PC-9 (cell line): Measurements from ENCODE around the gene ZNF474.
"Not testable (repeated sequence)": the region's sequence is repeated elsewhere in the genome, so short reads cannot be mapped to it uniquely, and the experiment has no call there.

Experiments used
- EZH2 ChIP-seq: fragments of 200-600 bp; sonication (generic); IDR thresholded peaks from 2 replicates; pipeline ENCODE4 v1.8.0; 2017; ENCODE audit warnings: antibody characterized with exemption, low read depth
- TF ChIP-seq, protein P1 (sequence below): fragments of 200-600 bp; sonication (generic); conservative IDR thresholded peaks from 2 replicates; pipeline ENCODE4 v1.6.1; 2017; ENCODE audit warnings: mixed run types, antibody characterized with exemption, mild to moderate bottlenecking, moderate library complexity

DNA sequence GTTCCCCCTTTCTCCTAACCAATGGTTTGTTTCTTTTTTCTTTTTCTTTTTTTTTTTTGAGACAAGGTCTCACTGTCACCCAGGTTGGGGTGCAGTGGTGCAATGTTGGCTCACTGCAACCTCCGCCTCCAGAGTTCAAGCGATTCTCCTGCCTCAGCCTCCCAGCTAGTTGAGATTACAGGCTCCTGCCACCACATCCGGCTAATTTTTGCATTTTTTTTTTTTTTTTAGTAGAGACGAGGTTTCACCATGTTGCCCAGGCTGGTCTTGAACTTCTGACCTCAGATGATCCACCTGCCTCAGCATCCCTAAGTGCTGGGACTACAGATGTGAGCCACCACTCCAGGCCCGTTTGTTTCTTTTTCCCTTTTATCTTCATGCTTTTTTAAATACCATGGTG is 35.1 kb upstream of the ZNF474 start:
- TF ChIP-seq EZH2 = not testable (repeated sequence)
- TF ChIP-seq, protein P1, sequence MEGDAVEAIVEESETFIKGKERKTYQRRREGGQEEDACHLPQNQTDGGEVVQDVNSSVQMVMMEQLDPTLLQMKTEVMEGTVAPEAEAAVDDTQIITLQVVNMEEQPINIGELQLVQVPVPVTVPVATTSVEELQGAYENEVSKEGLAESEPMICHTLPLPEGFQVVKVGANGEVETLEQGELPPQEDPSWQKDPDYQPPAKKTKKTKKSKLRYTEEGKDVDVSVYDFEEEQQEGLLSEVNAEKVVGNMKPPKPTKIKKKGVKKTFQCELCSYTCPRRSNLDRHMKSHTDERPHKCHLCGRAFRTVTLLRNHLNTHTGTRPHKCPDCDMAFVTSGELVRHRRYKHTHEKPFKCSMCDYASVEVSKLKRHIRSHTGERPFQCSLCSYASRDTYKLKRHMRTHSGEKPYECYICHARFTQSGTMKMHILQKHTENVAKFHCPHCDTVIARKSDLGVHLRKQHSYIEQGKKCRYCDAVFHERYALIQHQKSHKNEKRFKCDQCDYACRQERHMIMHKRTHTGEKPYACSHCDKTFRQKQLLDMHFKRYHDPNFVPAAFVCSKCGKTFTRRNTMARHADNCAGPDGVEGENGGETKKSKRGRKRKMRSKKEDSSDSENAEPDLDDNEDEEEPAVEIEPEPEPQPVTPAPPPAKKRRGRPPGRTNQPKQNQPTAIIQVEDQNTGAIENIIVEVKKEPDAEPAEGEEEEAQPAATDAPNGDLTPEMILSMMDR = not testable (repeated sequence)
